GM21360 (cell line): ENCODE measurements around the gene THG1L.
"Not testable (repeated sequence)": the region's sequence is repeated elsewhere in the genome, so short reads cannot be mapped to it uniquely, and the experiment has no call there.

Experiments
- ATAC-seq: cut with Tn5 transposase; IDR thresholded peaks from one replicate; pipeline ENCODE4 v1.9.1; 2021; ENCODE audit warnings: mild to moderate bottlenecking, moderate library complexity; ENCODE audit not compliant: unreplicated experiment

Gene THG1L

GRCh38 chr5:157726607-157727006 is 4.6 kb upstream of the THG1L start:
- ATAC-seq: not testable (repeated sequence)

GRCh38 chr5:157727858-157728257 is 3.4 kb upstream of the THG1L start:
- ATAC-seq: not testable (repeated sequence)

GRCh38 chr5:157729858-157730257 is 1.4 kb upstream of the THG1L start:
- peak; percentile 71 for ATAC-seq

- ATAC-seq: no peak
These were observed 334 bp upstream of the THG1L start for GRCh38 chr5:157730900-157731271.

GRCh38 chr5:157732130-157732514 is 902 bp downstream of the THG1L start:
- no peak for ATAC-seq

- ATAC-seq: no peak
These were observed 1.5 kb downstream of the THG1L start for GRCh38 chr5:157732596-157733262.

GRCh38 chr5:157734436-157734835 is 3.2 kb downstream of the THG1L start:
- ATAC-seq: no peak

- no peak for ATAC-seq
These were observed 4.8 kb downstream of the THG1L start for GRCh38 chr5:157735991-157736390.

- ATAC-seq: no peak
These were observed 8.4 kb downstream of the THG1L start for GRCh38 chr5:157739388-157740228.

GRCh38 chr5:157740229-157740610 is 9.0 kb downstream of the THG1L start:
- no peak for ATAC-seq

- ATAC-seq: no peak
These were observed 9.9 kb downstream of the THG1L start for GRCh38 chr5:157741131-157741530.

GRCh38 chr5:157743163-157744050 is 12.2 kb downstream of the THG1L start, which contains the start of gene LSM11:
Gene LSM11 (plus strand): TSS chr5:157743712. CDS start chr5:157743751, 39 bp downstream.
- ATAC-seq: peak; percentile 82

GRCh38 chr5:157744051-157745011 is 13.1 kb downstream of the THG1L start:
- ATAC-seq: peak; percentile 23

- no peak for ATAC-seq
These were observed 13.8 kb downstream of the THG1L start for GRCh38 chr5:157745041-157745456.

- ATAC-seq: no peak
These were observed 16.0 kb downstream of the THG1L start for GRCh38 chr5:157747173-157747740.

GRCh38 chr5:157747766-157748700 is 16.8 kb downstream of the THG1L start:
- ATAC-seq: no peak

GRCh38 chr5:157748760-157749461 is 17.7 kb downstream of the THG1L start:
- ATAC-seq: no peak

GRCh38 chr5:157749462-157749799 is 18.2 kb downstream of the THG1L start:
- ATAC-seq: no peak
